GM21381 (cell line): ENCODE measurements around the gene SNRNP40.
"Not testable (repeated sequence)": the region's sequence is repeated elsewhere in the genome, so short reads cannot be mapped to it uniquely, and the experiment has no call there.

Experiments
- ATAC-seq: cut with Tn5 transposase; IDR thresholded peaks from one replicate; pipeline ENCODE4 v1.9.1; 2021; ENCODE audit warnings: mild to moderate bottlenecking, moderate library complexity; ENCODE audit not compliant: unreplicated experiment

SNRNP40 gene

DNA sequence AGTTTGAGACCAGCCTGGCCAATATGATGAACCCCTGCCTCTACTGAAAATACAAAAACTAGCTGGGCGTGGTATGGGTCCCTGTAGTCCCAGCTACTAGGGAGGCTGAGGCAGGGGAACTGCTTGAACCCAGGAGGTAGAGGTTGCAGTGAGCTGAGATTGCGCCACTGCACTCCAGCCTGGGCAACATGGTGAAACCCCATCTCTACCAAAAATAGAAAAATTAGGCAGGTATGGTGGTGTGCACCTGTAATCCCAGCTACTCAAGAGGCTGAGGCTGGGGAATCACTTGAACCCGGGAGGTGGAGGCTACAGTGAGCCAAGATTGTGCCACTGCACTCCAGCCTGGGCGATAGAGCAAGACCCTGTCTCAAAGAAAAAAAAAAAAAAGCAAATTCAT, 8.8 kb downstream of the SNRNP40 start:
- not testable (repeated sequence) for ATAC-seq

DNA sequence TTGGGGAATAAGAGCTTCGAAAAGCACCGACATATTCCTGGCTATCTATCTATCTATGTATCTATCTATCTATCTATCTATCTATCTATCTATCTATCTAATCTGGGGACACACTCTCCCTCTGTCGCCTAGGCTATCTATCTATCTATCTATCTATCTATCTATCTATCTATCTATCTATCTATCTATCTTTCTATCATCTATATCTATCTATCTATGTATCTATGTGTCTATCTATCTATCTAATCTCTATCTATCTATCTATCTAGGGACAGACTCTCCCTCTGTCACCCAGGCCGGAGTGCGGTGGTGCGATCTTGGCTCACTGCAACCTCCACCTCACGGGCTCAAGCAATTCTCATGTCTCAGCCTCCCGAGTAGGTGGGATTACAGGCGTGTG, 14.2 kb downstream of the SNRNP40 start:
- ATAC-seq: not testable (repeated sequence)

DNA sequence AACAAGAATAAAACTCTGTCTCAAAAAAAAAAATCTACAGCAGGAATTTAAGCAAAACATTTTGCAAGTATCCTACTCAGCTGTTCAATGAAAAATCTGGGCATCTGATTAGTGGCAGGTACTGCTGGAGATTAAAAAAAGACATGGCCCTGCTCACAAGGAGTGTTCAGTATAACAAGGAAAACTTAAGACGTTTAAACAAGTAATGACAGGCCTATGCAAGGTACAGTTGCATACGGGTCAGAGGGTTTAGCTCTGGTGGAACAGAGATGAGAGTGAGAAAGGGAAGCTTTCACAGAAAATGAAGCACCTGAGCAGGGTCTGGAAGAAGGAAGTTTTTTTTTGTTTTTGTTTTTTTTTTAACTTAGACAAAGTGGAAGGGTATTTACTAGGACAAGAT, 23.0 kb downstream of the SNRNP40 start:
- ATAC-seq: no peak

GRCh38 chr1:31272369-31272768, 24.2 kb downstream of the SNRNP40 start:
- no peak for ATAC-seq

DNA sequence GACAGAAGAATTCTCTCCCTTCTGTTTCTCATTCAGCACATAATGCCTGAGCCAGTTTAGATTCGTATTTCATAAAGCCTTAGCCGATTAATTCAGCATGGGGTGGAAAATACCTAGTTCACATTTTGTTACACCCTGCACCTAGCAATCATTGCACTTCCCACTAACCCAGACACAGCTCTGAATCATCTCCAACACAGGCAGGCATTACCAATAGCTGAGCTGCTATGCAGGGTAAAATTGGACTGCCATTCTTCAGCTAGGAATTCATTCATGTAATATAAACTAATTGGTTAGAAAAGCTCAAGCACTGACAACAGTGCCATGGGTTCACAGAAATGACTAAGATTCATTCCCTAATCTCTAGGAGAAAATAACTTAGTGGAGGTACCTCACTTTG, 30.0 kb downstream of the SNRNP40 start:
- ATAC-seq: no peak

DNA sequence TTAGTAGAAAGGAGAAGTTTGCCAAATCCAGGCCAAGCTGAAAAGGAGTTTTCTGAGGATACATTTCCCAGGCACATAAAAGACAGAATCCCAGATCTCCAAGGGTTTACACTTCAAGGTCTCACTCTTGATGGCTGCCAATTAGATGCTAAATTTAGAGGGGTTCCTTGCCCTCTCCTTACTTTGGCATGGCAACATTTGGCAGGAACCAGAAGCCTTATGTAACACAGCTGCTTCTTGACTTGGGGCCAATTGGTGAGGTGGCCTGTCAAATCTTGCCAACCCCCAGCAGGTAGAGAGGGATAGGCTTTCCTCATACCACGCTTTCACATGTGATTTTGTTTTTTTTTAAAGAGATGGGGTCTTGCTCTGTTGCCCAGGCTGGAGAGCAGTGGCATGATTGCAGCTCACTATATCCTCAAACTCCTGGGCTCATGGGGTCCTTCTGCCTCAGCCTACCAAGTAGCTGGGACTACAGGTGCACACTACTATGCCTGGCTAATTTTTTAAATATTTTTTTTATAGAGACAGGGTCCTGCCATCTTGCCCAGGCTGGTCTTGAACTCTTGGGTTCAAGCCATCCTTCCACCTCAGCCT, 31.7 kb downstream of the SNRNP40 start:
- no peak for ATAC-seq

GRCh38 chr1:31263408-31263807, 33.2 kb downstream of the SNRNP40 start:
- no peak for ATAC-seq

DNA sequence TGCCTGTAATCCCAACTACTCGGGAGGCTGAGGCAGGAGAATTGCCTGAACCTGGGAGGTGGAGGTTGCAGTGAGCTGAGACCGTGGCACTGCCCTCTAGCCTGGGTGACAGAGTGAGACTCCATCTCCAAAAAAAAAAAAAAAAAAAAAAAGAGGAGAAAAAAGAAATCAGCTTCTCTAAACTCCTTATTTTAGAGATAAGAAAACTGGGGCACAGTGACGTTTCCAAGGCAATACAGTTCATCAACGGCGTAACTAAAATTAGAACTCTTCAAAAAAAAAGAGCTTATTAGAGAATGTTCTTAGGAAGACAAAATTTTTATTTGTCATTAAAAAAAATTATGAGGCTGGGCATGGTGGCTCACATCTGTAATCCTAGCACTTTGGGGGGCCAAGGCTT, 34.2 kb downstream of the SNRNP40 start:
- ATAC-seq: not testable (repeated sequence)

GRCh38 chr1:31261916-31262315, 34.7 kb downstream of the SNRNP40 start:
- no peak for ATAC-seq

GRCh38 chr1:31259746-31260145, 36.8 kb downstream of the SNRNP40 start:
- no peak for ATAC-seq

GRCh38 chr1:31258581-31258980, 38.0 kb downstream of the SNRNP40 start:
- ATAC-seq: no peak

DNA sequence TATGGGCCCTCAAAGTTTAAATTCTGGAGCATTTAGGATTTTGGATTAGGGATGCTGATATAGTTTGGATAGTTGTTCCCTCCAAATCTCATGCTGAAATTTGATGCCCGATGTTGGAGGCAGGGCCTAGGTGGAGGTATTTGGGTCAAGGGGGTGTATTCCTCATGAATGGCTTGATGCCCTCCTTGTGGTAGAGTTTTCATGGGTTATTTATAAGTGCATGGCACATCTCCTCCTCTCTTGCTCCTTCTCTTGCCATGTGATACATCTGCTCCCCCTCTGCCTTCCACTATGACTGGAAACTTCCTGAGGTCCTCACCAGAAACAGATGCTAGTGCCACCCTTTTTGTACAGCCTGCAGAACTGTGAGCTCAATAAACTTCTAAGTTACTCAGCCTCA, 39.4 kb downstream of the SNRNP40 start:
- no peak for ATAC-seq

GRCh38 chr1:31249854-31250253, 46.7 kb downstream of the SNRNP40 start:
- no peak for ATAC-seq

- no peak for ATAC-seq
Measured at GRCh38 chr1:31248276-31248675, 48.3 kb downstream of the SNRNP40 start.

DNA sequence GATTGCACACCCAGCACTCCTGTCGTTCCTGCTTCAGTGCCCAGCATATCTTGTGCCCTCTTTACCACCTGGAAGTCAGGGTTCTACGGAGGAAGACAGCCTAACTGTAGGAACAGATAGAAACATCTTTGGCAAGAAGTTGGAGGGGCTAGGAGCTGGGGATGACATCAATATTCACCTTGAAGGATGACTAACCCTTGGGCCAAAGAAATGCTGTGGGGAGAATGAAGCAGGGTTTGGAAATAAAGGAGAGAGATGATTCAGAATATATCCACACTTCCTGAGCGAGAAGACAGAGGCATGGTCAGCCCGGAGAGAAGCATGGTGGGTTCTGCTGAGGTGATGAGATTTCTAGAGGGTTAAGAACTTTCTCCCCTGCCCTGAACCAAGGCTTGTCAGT, 52.3 kb downstream of the SNRNP40 start:
- no peak for ATAC-seq

GRCh38 chr1:31243501-31244286, 52.9 kb downstream of the SNRNP40 start:
- no peak for ATAC-seq

- ATAC-seq: no peak
Measured at GRCh38 chr1:31241321-31241720, 55.3 kb downstream of the SNRNP40 start.

DNA sequence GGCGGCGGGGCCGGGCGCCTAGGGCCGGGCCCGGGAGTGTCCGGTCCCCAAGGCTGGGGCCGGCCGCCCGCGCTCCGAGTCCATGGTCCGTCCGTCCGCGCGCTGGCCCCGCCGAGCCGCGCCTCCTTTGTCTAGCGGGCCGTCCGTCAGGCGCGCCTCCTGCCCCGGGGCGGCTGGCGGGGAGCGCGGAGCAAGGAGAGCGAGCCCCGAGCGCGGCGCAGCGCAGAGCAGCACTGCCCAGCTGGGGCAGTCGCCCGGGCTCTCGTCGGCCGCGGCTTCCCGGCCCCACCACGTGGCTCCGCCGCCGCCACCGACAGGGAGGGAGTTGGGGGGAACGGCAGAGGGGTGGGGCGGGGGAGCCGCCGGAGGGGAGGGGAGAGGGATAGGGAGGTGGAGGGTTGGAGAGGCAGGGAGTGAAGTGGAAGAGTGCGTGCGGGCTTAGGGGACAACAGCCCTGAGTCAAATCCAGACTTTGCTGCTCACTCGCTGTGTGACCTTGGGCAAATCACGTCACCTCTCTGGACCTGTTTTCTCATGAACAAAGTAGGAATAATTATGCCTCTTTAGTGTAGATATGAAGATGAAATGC, 56.8 kb downstream of the SNRNP40 start, which contains the start of gene NKAIN1:
Gene NKAIN1 (minus strand): TSS at position 235 of the 589 bp plus-strand sequence. CDS start 340 bp downstream, outside the sequence.
- ATAC-seq: no peak

- ATAC-seq: no peak
Measured at GRCh38 chr1:31238986-31239613, 57.5 kb downstream of the SNRNP40 start.

- no peak for ATAC-seq
Measured at GRCh38 chr1:31238612-31238985, 58.0 kb downstream of the SNRNP40 start.

GRCh38 chr1:31234870-31235269, 61.7 kb downstream of the SNRNP40 start:
- no peak for ATAC-seq
